Measurements from ENCODE around the gene TBC1D22A.

Gene TBC1D22A

GRCh38 chr22:47213571-47214230 is 451.3 kb downstream of the TBC1D22A start:
- no peak for DNase-seq

GRCh38 chr22:47215851-47216250 is 453.4 kb downstream of the TBC1D22A start:
- no peak for DNase-seq

GRCh38 chr22:47218671-47219070 is 456.2 kb downstream of the TBC1D22A start:
- no peak for DNase-seq

GRCh38 chr22:47219789-47220188 is 457.3 kb downstream of the TBC1D22A start:
- no peak for DNase-seq

- DNase-seq: no peak
Observed at GRCh38 chr22:47220752-47221151, 458.3 kb downstream of the TBC1D22A start.

- DNase-seq: no peak
Observed at GRCh38 chr22:47221840-47222615, 459.6 kb downstream of the TBC1D22A start.
